Fibroblast of pulmonary artery (primary cell): ENCODE results near the gene HPN.

Experiments
- DNase-seq: peaks from one replicate; pipeline ENCODE4 v3.0.0-alpha.2; 2010; ENCODE audit warnings: low read depth
- H3K4me3 ChIP-seq: replicated peaks from 2 replicates; pipeline ENCODE4 v1.5.1; 2011; ENCODE audit warnings: low read depth, mild to moderate bottlenecking, control low read depth, low read length, moderate library complexity
- CTCF ChIP-seq: IDR thresholded peaks from 2 replicates; pipeline ENCODE4 v1.5.1; 2011; ENCODE audit warnings: mild to moderate bottlenecking, control low read depth, low read length, inconsistent platforms; ENCODE audit errors: missing control alignments

The HPN gene

GRCh38 chr19:35108730-35109129 is 67.2 kb downstream of the HPN start:
- no peak for DNase-seq
- TF ChIP-seq CTCF = no peak
- no peak overlapping the region for H3K4me3 ChIP-seq

GRCh38 chr19:35109395-35110112 is 68.0 kb downstream of the HPN start:
- TF ChIP-seq CTCF = no peak
- no peak for DNase-seq
- no peak overlapping the region for H3K4me3 ChIP-seq

GRCh38 chr19:35110974-35111373 is 69.5 kb downstream of the HPN start:
- no peak overlapping the region for H3K4me3 ChIP-seq
- DNase-seq = no peak
- no peak for TF ChIP-seq CTCF

GRCh38 chr19:35112995-35113688 is 71.6 kb downstream of the HPN start:
- no peak for DNase-seq
- no peak overlapping the region for H3K4me3 ChIP-seq
- no peak for TF ChIP-seq CTCF

- peak; percentile 57 for DNase-seq
- H3K4me3 ChIP-seq = no peak overlapping the region
- TF ChIP-seq CTCF = peak; percentile 98
Measured at GRCh38 chr19:35114353-35115176, 73.0 kb downstream of the HPN start.

GRCh38 chr19:35115177-35115951 is 73.8 kb downstream of the HPN start, which contains the start of gene FXYD3:
FXYD3 (plus strand) TSS chr19:35115823; CDS start chr19:35119377, 3,554 bp downstream.
- no peak within 1 kb of the TSS for H3K4me3 ChIP-seq
- no peak for DNase-seq
- no peak for TF ChIP-seq CTCF
